ENCODE results near the gene DGLUCY.
A peak's percentile ranks its signal among the peaks of the same experiment; 100 is the strongest.

DGLUCY gene

GRCh38 chr14:91152499-91152898, 38.6 kb downstream of the DGLUCY start:
- DNase-seq (no peak), ATAC-seq (ENCODE audit: insufficient read depth, low read depth) (no peak)
- Histone ChIP-seq H2AFZ (ENCODE audit: low read depth, low read length) (no peak overlapping the region), H3K4me3 (ENCODE audit: low read depth in 1 of 2, low read length in 2 of 2) (no peak overlapping the region), H3K4me1 (ENCODE audit: insufficient read depth, low read length) (no peaks in the 10 kb centered on the region), H3K27me3 (ENCODE audit: insufficient read depth, low read length, poor library complexity) (no peaks in the 10 kb centered on the region), H4K20me1 (ENCODE audit: insufficient read depth, low read length) (no peaks in the 10 kb centered on the region), H3K27ac (ENCODE audit: low read length) (no peak overlapping the region), H3K36me3 (ENCODE audit: insufficient read depth, low read length) (peaks cover 30% of the 10 kb centered on the region; the same call in 1 of the 2 replicates), H3K4me2 (ENCODE audit: insufficient read depth, low read length) (no peak overlapping the region), H3K79me2 (ENCODE audit: insufficient read depth, low read length) (no peaks in the 10 kb centered on the region), H3K9ac (ENCODE audit: low read depth, low read length) (no peak overlapping the region), H3K9me3 (ENCODE audit: insufficient read depth, low read length, severe bottlenecking) (no peaks in the 10 kb centered on the region)
- TF ChIP-seq CTCF (IDR thresholded peaks at IDR 0.05; ENCODE audit: borderline replicate concordance, extremely low read depth, low read length, poor library complexity, severe bottlenecking) (no peak), EZH2 (IDR thresholded peaks at IDR 0.05; ENCODE audit: borderline replicate concordance, low read depth, low read length, severe bottlenecking) (no peak)

GRCh38 chr14:91153360-91153759, 39.5 kb downstream of the DGLUCY start:
- Histone ChIP-seq H4K20me1 (ENCODE audit: insufficient read depth, low read length) (no peaks in the 10 kb centered on the region), H2AFZ (ENCODE audit: low read depth, low read length) (no peak overlapping the region), H3K9ac (ENCODE audit: low read depth, low read length) (no peak overlapping the region), H3K4me3 (ENCODE audit: low read depth in 1 of 2, low read length in 2 of 2) (no peak overlapping the region), H3K4me1 (ENCODE audit: insufficient read depth, low read length) (no peaks in the 10 kb centered on the region), H3K27ac (ENCODE audit: low read length) (no peak overlapping the region), H3K9me3 (ENCODE audit: insufficient read depth, low read length, severe bottlenecking) (no peaks in the 10 kb centered on the region), H3K27me3 (ENCODE audit: insufficient read depth, low read length, poor library complexity) (no peaks in the 10 kb centered on the region), H3K4me2 (ENCODE audit: insufficient read depth, low read length) (no peak overlapping the region), H3K79me2 (ENCODE audit: insufficient read depth, low read length) (no peaks in the 10 kb centered on the region), H3K36me3 (ENCODE audit: insufficient read depth, low read length) (peaks cover 30% of the 10 kb centered on the region)
- DNase-seq (no peak), ATAC-seq (ENCODE audit: insufficient read depth, low read depth) (no peak)
- TF ChIP-seq EZH2 (IDR thresholded peaks at IDR 0.05; ENCODE audit: borderline replicate concordance, low read depth, low read length, severe bottlenecking) (no peak), CTCF (IDR thresholded peaks at IDR 0.05; ENCODE audit: borderline replicate concordance, extremely low read depth, low read length, poor library complexity, severe bottlenecking) (no peak)

- DNase-seq = peak; percentile 25
- H2AFZ ChIP-seq (ENCODE audit: low read depth, low read length) = no peak overlapping the region
- TF ChIP-seq CTCF (IDR thresholded peaks at IDR 0.05; ENCODE audit: borderline replicate concordance, extremely low read depth, low read length, poor library complexity, severe bottlenecking) (no peak), EZH2 (IDR thresholded peaks at IDR 0.05; ENCODE audit: borderline replicate concordance, low read depth, low read length, severe bottlenecking) (no peak)
- no peak overlapping the region for H3K4me3 ChIP-seq (ENCODE audit: low read depth in 1 of 2, low read length in 2 of 2)
- no peaks in the 10 kb centered on the region for H3K9me3 ChIP-seq (ENCODE audit: insufficient read depth, low read length, severe bottlenecking)
- H4K20me1 ChIP-seq (ENCODE audit: insufficient read depth, low read length) = no peaks in the 10 kb centered on the region
- H3K27ac ChIP-seq (ENCODE audit: low read length) = no peak overlapping the region
- peaks cover 34% of the 10 kb centered on the region for H3K36me3 ChIP-seq (ENCODE audit: insufficient read depth, low read length)
- peak; percentile 50; the same call in 2 of the 3 replicates for ATAC-seq (ENCODE audit: insufficient read depth, low read depth)
- no peak overlapping the region for H3K9ac ChIP-seq (ENCODE audit: low read depth, low read length)
- H3K79me2 ChIP-seq (ENCODE audit: insufficient read depth, low read length) = no peaks in the 10 kb centered on the region
- H3K4me1 ChIP-seq (ENCODE audit: insufficient read depth, low read length) = no peaks in the 10 kb centered on the region
- H3K4me2 ChIP-seq (ENCODE audit: insufficient read depth, low read length) = no peak overlapping the region
- H3K27me3 ChIP-seq (ENCODE audit: insufficient read depth, low read length, poor library complexity) = no peaks in the 10 kb centered on the region
These were observed 41.2 kb downstream of the DGLUCY start for GRCh38 chr14:91154851-91155625.

Measured in DND-41 (cell line).